Measurements from ENCODE around the gene SLC25A42.

SLC25A42 gene

DNA sequence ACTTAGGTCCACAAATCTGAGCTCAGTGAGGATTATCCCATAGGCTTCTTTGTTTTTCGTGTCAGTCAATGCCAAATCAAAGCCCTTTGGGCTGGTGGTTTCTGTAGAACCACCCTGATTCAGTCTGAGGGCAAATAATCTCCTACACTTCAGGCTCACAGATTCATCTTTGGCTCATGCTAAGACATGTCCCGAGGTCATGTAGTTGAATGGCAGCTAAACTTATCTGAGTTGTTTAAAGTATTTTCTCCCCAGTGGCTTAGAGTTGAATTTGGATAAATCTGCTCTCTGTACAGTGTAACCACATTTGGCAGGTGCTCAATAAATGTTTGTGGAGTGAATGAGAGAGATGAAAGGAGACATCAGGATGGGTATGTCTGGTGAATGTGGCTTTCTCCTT, 13.1 kb upstream of the SLC25A42 start:
- no peak for DNase-seq (ENCODE audit: low read depth)

DNA sequence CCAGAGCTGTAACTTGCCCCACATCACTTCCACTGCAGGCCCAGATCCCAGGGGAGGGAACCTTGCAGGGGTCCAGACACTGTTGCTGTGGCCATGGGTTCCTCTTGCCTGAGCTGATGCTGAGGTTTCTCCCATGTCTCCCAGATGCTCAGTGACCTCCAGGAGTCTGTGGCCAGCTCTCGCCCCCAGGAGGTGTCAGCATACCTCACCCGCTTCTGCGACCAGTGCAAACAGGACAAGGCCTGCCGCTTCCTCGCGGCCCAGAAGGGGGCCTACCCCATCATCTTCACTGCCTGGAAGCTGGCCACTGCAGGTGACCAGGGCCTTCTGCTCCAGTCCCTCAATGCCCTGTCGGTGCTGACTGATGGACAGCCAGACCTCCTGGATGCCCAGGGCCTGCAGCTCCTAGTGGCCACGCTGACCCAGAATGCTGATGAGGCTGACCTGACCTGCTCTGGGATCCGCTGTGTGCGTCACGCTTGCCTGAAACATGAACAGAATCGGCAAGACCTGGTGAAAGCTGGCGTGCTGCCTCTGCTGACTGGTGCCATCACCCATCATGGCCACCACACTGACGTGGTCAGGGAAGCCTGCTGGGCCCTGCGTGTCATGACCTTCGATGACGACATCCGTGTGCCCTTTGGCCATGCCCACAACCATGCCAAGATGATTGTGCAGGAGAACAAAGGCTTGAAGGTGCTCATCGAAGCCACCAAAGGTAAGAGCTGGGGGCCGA, 12.1 kb upstream of the SLC25A42 start:
- no peak for DNase-seq (ENCODE audit: low read depth)

DNA sequence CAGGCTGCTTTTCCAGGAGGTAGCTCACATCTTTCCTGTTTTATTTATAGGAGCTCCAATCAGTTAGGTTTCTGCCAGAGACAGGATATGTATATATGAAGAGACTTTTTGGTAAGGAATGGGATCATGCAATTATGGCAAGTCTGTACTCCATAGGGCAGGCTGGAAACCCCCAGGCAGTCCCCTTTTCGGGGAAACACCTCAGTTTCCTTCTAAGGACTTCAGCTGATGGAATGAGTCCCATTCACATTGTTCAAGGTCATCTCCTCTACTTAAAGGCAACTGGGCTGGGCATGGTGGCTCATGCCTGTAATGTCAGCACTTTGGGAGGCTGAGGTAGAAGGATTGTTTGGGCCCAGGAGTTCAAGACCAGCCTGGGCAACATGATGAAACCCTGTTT, 10.9 kb upstream of the SLC25A42 start:
- DNase-seq (ENCODE audit: low read depth): no peak

DNA sequence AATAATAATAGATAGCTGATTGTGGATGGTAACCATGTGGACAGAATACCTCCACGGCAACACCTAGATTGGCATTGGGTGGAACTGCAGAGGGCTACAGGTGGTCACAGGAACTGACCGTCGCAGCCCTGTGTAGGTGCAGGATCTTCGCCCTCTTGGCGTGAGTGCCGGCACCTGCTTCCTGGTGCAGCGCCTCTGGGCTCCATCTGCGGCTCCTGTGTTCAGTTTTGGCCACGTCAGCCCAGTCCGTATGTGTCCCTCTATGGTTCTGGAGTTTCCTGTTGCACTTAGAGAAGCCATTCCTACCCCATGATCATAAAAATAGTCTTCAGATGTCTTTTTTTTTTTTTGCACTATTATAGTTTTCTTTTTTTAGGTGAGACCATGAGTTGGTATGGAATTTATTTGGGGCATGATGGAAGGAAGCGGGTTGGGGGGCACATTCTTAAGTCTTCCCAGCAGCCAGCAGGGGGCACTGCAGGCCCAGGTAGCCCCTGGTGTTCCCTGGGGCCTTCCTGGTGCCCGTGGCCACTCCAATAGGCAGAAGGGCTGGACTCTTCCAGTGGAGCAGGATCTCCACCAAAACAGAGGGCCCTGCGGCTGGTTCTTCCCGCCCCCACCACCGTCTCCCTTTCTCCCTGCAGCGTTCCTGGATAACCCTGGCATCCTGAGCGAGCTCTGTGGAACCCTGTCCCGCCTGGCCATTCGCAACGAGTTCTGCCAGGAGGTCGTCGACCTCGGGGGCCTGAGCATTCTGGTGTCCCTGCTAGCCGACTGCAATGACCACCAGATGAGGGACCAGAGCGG, 10.1 kb upstream of the SLC25A42 start:
- no peak for DNase-seq (ENCODE audit: low read depth)

DNA sequence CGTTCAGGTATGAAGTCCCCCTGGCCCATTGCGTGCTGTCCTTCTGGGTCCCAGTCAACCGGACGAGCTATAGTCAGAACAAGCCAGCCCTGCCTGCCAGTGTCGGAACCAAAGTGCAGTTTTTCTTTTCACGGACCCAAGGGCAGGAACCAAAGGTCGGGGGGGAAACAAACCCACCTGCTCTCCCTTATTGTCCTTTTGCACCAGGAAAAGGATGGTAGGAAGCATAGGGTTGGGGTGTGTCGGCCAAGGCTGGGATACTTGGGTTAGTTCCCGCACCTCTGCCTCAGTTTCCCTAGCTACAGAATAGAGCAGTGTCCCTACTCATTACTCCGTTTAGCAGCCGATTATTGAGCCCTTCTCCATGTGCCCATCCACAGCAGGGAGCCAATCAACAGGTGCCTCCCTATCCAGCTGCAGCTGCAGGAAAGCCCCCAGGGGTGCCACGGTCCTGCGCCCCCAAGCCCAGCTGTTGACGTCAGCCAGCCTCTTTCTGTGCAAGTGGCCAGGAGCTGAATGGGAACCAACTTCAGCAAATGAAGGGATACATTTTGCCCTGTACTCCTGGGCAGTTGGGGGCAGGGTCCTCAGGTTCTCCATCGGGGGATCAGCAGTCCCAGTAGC, 9.4 kb upstream of the SLC25A42 start:
- no peak for DNase-seq (ENCODE audit: low read depth)

DNA sequence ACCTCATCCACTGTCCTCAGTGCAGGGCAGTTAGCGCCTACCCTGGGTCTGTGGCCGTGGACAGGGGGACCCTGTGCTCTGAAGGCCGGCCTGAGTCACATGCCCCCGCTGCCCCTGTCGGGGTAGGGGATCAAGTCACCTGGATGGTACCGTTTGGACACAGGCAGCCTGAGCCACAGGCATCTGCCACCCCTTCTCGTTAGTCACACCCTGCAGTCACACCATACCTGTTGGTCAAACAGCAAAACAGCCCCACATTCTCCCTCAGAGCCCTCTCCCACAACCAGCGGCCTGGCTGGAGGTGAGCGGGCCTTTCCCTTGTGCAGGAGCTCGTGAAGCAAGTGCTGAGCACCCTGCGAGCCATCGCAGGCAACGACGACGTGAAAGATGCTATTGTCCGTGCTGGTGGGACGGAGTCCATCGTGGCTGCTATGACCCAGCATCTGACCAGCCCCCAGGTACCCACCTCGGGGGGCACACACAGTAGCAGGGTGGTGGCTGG, 8.8 kb upstream of the SLC25A42 start:
- no peak for DNase-seq (ENCODE audit: low read depth)

DNA sequence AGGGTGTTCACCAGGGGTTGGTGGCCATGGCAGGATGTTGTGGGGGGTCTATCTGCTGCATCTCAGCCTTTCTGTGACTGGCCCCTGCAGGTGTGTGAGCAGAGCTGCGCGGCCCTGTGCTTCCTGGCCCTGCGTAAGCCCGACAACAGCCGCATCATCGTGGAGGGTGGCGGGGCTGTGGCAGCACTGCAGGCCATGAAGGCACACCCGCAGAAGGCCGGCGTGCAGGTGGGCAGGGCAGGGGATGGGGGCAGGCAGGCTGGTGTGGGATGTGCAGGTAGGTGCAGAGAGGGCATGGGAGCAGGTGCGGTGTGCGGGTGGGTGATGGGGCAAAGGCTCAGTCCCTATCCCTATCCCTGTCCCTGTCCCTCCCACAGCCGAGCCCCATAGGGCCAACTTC, 8.1 kb upstream of the SLC25A42 start:
- DNase-seq (ENCODE audit: low read depth): no peak

DNA sequence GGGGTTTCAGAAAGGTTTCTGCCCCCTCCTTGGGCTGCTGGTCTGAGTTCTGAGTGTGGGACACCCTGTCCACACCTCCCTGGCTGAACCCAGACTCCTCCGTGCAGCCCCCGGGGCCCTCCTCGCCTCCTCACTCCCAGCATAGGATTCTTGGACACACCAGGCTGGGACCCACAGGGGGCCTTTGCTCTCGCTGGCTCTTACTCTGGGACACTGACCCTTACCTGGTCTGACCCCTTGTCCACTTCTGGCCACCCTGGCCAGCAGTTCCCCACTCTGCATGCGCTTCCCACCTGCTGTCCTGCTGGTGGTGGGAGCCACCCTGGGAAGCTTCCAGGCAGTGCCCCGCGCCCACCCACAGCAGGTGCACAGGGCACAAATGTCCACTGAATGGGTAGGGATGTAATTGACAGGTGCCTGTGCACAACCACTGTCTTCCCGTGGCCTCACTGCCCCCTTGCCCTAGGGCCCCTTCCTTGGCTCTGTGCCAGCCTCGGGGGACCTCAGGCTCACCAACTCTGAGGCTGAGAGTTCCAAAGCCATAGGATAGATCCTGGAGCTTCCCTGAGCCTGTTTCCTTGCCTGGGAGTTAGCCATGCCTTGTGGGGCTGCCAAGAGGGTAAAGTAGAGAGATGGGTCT, 7.0 kb upstream of the SLC25A42 start:
- DNase-seq (ENCODE audit: low read depth): no peak

DNA sequence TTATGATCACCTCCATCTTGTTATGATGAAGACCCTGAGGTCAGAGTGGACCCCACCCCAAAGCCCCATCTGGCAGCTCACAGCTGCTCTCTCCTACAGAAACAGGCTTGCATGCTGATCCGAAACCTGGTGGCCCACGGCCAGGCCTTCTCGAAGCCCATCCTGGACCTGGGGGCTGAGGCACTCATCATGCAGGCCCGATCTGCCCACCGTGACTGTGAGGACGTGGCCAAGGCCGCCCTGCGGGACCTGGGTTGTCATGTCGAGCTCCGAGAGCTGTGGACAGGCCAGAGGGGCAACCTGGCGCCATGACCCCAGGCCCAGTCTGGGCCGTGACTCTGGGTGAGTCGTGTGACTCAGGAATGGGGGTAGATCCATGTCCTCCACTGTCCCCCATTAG, 6.5 kb upstream of the SLC25A42 start:
- no peak for DNase-seq (ENCODE audit: low read depth)

DNA sequence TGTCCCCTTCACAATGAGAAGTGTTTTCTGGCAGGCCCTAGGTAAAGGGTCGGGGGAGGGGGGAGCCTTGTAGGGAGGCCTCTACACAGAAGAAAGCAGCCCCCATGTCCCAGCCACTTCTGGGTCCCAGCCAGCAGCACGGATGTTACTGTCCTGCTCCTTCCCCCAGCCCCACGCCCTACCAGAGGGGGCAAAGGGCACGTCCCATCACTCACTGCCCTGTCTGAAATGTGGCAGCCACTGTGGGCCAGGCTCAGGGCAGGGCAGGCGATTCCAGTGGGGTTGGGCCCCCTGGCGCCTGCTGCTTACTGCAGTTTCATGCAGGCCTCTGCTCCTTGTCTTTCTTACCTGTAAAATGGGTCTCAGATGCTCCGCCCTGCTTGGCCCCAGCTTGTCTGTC, 6.1 kb upstream of the SLC25A42 start:
- DNase-seq (ENCODE audit: low read depth): no peak

DNA sequence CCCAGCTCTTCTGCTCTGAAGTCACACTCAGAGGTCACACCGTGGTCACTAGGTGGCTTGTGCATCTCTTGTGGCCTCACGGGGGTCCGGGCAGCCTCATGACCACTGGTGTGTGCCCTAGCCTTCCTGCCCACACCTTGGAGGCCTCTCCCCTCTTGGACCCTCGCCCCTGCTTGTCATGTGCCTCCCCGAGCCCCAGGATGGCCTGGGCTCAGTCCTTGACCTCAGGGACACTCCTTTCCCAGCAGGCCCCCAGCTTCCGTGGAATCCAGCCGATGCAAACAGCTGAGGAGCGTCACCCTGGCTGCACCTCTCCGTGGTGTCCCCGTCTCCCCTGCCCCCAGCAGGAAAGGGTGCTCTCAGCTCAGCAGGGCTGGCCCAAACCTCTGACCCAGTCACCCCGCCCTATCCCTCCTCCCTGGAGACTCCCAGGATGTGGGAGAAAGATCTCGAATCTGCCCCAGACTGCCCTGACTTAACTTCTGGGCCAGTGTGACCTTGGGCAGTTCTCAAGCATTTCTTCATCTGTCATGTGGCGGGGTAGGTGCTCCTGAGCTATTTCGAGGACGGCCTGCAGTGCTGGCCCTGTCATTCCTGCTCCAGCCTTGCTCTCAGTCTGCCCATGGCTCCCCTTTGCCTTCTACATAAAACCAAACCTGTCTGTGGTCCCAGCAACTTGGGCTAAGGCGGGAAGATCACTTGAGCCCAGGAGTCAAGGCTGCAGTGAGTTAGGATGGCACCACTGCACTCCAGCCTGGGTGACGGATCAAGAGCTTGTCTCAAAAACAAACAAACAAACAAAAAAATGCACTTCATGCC, 4.6 kb upstream of the SLC25A42 start:
- no peak for DNase-seq (ENCODE audit: low read depth)

DNA sequence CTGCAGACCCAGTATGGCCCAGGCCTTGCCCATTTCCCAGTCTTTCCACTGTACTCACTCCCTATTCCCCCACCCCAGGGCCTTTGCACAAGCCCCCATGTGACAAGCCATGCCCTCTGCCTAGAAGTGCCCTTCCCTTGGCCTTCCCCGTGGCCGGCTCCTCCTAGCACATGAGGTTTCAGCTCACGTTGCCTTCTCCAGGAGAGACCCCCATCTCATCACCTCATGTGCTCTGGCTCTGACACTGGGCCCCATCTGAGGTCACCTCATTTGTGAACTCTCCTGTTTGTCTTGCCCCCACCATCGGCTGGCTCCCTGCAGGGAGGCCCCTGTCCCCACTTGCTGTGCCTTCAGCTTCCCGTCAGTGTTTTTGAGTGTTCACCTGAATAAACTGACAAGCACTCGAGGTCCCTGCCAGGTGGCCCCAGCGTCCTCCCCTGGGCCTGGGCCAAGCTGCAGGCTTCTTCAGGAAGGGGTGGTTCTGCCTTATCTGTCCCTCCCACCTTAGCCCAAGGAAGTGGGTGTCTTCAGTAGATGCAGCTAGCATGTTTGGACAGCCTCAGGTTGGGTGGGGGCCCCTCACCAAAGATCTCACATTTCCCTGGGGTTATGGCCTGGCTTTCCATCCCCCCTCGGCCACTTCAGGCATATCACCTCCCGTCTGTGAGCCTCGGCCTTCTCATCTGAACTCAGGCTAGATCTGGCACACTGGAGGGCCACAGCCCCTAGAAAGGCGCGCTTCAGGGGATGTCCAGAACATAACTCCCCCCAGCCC, 3.8 kb upstream of the SLC25A42 start:
- DNase-seq (ENCODE audit: low read depth): no peak

DNA sequence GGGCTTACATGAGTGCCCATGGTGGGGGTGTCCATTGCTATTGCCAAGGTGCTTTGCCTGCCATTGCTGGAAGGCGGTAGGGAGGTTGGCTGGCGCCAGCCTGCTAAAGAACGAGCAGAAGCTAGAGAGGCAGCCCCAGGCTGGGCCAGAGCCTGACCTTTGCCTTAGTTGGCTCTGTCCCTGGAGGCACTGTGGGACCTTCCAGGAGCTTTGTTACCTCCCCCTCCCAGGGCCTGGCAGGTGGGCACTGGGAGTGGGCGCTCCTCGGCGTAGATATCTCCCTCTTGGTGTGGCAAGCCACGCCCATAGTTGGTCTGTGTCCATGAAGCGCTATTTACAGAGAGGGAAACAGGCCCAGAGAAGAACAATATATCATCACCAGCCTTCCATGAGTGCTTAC, 2.3 kb upstream of the SLC25A42 start:
- no peak for DNase-seq (ENCODE audit: low read depth)

DNA sequence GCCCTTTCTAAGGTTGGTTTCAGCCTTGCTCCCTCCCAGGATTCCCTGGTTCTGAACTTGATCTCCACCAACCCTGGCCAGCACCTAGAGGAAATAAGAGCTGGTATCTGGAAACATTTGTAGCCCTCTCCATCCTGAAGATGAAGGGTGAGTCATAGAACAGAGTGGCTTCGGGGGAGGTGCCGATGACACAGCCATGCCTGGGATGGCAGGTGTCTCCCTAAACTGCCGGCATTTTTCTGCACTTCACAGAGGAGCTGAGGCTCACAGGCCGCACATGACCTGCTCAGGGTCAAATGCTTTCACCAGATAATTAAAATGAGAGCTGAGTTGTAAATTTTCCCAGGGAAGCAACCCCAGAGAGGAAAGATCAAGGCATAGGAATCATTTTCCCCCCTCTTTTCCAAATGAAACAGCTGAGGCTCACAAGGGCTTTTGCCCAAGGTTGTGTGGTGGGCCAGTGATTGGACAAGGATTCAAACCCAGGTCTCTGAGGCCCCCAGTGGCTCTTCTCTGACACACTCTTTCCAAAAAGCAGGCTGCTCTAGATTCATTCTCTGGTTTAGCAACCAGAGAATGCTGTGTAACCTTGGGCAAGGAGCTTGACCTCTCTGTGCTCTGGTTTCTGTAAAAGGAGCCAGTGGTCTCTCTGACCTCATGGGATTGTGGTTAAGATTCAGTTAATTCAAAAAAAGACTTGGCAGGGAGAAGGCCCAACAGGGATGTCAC, 1.2 kb upstream of the SLC25A42 start:
- no peak for DNase-seq (ENCODE audit: low read depth)

DNA sequence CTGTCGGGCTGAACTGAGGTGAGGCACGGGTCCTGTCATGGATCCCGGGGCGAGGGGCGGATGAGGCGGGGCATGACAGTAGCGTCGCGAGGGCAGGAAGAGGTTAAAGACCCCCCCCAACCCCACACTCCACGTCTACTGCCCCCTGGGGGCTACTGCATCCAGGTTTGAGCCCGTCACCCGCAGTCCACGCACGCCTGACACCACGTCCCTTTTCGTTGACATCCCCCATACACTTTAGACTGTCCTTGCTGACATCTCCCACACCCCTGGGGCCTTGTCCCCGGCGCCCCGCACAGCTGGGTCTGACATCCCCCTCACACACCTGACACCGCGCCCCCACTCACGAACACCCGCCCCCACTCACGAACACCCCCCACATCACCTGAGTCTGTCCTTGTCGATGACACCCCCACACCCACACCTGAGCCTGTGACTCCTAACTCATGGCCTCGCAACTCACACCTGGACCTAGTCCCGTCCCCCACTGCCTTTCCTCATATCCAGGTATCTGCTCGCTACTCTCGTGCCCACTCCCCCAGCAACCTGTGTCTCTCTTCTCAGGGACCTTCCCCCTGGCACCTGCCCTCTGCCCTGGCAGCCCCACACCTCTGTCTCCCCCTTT, 416 bp downstream of the SLC25A42 start:
- no peak for DNase-seq (ENCODE audit: low read depth)

DNA sequence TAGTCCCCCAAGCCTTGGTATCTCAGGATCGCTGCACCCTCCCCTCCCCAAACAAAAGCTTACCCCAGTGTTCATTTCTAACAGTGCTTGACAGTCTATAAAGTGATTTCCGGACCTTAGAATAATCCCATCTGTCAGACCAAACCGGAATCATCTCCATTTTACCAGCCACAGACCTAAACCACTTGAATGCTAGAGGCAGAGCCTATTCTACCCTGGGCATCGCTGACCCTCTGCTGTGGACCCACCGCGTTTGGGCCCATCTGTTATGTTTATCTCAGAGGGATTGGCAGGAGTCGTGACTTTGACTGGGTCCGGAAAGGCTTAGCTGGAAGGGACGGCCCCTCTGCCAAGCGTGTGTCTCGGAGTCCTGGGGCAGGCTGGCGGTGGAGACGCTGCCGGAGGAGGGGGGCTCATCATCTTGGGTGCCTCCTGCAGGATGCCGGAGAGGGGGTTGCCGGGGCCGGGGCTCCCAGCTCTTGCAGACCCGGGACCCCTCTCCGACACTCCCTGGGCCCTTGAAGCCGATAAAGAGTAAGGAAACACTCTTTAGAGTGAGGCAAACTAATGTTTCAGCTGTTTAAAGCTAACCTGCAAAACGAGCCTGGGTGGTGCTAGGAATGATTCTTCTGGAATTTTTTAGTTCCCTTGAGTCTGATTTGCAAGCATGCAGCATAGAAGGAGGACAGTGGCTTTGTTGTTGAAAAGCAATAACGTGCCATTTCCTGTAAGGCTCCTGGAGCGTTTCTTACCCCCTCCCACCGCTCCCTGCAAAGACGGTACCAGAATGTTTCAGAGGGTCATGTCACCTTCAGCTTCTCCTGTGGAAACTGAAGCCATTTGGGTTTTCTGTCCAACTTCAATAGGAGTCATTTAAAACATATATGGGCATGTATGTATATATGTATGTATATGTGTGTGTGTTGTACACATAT, 1.3 kb downstream of the SLC25A42 start:
- DNase-seq (ENCODE audit: low read depth): peak; percentile 9

DNA sequence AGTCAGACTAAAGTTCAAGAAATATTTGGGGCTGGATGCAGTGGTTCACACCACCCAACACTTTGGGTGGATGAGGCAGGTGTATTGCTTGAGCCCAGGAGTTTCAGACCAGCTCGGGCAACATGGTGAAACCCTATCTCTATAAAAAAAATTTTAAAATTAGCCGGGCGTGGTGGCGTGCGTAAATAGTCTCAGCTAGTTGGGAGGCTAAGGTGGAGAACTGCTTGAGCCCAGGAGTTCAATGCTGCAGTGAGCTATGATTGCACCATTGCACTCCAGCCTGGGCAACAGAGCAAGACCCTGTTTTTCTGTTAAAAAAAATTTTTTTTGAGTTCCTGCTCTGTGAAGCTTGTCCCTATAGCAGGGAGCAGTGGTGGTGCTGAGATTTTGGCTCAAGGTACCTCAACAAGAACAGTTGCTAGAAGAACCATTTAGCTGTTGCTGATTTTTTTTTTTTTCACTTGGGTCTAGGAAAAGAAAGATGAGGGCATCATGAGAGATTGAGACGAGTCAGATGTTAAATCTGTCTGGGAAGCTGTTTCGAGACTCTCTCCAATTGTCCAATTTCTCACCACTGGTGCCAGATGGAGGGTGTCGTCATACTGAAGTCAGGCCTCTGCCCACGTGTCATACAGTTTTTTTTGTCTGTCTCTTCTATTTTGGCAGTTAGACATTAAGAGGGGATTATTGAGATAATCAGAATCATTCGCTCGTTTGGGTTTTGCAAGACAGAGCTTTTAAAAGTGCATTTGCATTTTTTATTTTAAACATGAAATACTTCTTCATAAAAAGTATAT, 3.7 kb downstream of the SLC25A42 start:
- no peak for DNase-seq (ENCODE audit: low read depth)
